Midbrain (tissue), 1 donor: ENCODE results near the gene ICAM2.
"Not testable (repeated sequence)": the region's sequence is repeated elsewhere in the genome, so short reads cannot be mapped to it uniquely, and the experiment has no call there.

Experiments used
- DNase-seq: peaks from one replicate; lab custom pipeline; 2025; lab: John Stamatoyannopoulos, UW

Gene ICAM2

GRCh38 chr17:63997341-63998048 lies 22.9 kb downstream of the ICAM2 start:
- DNase-seq: no peak

GRCh38 chr17:63996430-63997182 lies 23.8 kb downstream of the ICAM2 start:
- no peak for DNase-seq

- no peak for DNase-seq
Measured at GRCh38 chr17:63995626-63996025, 24.8 kb downstream of the ICAM2 start.

GRCh38 chr17:63993368-63993985 lies 27.0 kb downstream of the ICAM2 start:
- no peak for DNase-seq

- no peak for DNase-seq
Measured at GRCh38 chr17:63991611-63992010, 28.8 kb downstream of the ICAM2 start.

GRCh38 chr17:63989622-63990345 lies 30.6 kb downstream of the ICAM2 start:
- DNase-seq: no peak

GRCh38 chr17:63988741-63989621 lies 31.5 kb downstream of the ICAM2 start:
- no peak for DNase-seq

- no peak for DNase-seq
Measured at GRCh38 chr17:63988127-63988478, 32.3 kb downstream of the ICAM2 start.

GRCh38 chr17:63987221-63988126 lies 33.0 kb downstream of the ICAM2 start:
- no peak for DNase-seq

- DNase-seq: no peak
Measured at GRCh38 chr17:63986821-63987220, 33.6 kb downstream of the ICAM2 start.

- DNase-seq: no peak
Measured at GRCh38 chr17:63985387-63986140, 34.9 kb downstream of the ICAM2 start.

- no peak for DNase-seq
Measured at GRCh38 chr17:63984651-63985386, 35.6 kb downstream of the ICAM2 start.

GRCh38 chr17:63984236-63984635 lies 36.2 kb downstream of the ICAM2 start:
- DNase-seq: no peak

GRCh38 chr17:63983320-63983719 lies 37.1 kb downstream of the ICAM2 start:
- no peak for DNase-seq

GRCh38 chr17:63982641-63983040 lies 37.8 kb downstream of the ICAM2 start:
- DNase-seq: not testable (repeated sequence)

- DNase-seq: no peak
Measured at GRCh38 chr17:63978272-63979200, 41.9 kb downstream of the ICAM2 start.

GRCh38 chr17:63976702-63977101 lies 43.7 kb downstream of the ICAM2 start:
- no peak for DNase-seq
